ENCODE measurements around the gene GJC3. TPM values are rescaled to one million over a fixed set of nuclear protein-coding genes. Genes with fewer than 3 reads are reported as not detected.

The GJC3 gene
- total and polyA plus RNA-seq, 2 of the 13 experiments (the other 11 are each of a cell fraction or from before 2014, with no cell fraction given): 0.75 to 1.4 TPM

DNA sequence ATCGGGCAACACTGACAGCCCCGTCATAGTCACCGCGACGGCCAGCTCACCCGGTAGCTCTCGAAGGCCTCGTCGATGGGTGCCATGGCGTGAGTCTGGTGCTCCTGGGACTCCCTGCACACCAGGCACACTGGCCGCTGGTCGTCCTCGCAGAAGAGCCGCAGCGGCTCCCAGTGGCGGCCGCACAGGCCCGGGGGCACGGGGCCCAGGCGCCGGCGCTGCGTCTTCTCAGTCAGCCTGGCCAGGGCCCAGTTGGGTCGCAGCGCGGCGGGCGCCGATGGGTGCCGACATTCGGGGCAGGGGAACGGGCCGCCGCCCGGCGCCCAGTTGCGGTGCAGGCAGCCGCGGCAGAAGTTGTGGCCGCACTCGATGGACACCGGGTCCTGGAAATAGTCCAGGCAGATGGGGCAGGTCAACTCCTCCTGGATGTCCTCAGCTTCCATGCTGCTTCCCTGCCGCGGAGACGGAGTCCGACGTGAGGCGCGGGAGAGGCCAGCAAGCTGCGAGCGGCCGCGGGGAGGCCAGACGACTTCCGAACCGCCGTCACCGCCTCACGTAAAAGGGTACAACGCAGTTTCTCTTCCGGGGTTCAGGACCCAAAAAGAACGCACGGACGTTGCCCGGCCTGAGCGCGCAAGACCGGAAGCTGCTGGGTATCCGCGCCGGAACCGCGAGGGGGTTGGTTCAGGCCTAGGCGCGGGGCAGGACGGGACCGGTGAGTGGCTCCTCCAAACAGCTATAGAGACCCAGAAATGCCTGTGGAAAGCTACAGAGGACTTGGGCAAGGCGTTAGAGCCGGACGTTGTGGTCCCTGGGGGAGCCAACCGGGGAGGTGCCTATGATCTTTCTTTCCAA lies 10.2 kb downstream of the GJC3 start, which contains the start of gene TRIM4 (continued):
- TF ChIP-seq, protein P1, sequence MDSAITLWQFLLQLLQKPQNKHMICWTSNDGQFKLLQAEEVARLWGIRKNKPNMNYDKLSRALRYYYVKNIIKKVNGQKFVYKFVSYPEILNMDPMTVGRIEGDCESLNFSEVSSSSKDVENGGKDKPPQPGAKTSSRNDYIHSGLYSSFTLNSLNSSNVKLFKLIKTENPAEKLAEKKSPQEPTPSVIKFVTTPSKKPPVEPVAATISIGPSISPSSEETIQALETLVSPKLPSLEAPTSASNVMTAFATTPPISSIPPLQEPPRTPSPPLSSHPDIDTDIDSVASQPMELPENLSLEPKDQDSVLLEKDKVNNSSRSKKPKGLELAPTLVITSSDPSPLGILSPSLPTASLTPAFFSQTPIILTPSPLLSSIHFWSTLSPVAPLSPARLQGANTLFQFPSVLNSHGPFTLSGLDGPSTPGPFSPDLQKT (CRISPR knock-in tag; IDR thresholded peaks at IDR 0.05; ENCODE audit: borderline replicate concordance): no peak
- TF ChIP-seq ZNF766 (CRISPR knock-in tag; IDR thresholded peaks at IDR 0.05; ENCODE audit: borderline replicate concordance) (peak; percentile 54; the same call in 1 of the 2 replicates), ZNF747 (CRISPR knock-in tag; IDR thresholded peaks at IDR 0.05; ENCODE audit: borderline replicate concordance) (peak; percentile 95), GLI4 (CRISPR knock-in tag; IDR thresholded peaks at IDR 0.05; ENCODE audit: borderline replicate concordance) (peak; percentile 33; the same call in 1 of the 2 replicates), NFKB2 (CRISPR knock-in tag; IDR thresholded peaks at IDR 0.05; ENCODE audit: borderline replicate concordance) (no peak; the same call in 1 of the 2 replicates), POLR2G (IDR thresholded peaks at IDR 0.05; ENCODE audit: low read depth, low read length) (peak; percentile 91), MATR3 (CRISPR knock-in tag; IDR thresholded peaks at IDR 0.05) (no peak), ZNF567 (CRISPR knock-in tag; IDR thresholded peaks at IDR 0.05; ENCODE audit: borderline replicate concordance) (no peak), ZNF251 (CRISPR knock-in tag; IDR thresholded peaks at IDR 0.05) (no peak), GTF2F1 (IDR thresholded peaks at IDR 0.05; ENCODE audit: low read length) (no peak), KLF13 (CRISPR knock-in tag; IDR thresholded peaks at IDR 0.05) (no peak), NCOR1 (IDR thresholded peaks at IDR 0.05; ENCODE audit: borderline replicate concordance, low read length) (no peak), NBN (conservative IDR thresholded peaks at IDR 0.05) (no peak), ZNF563 (CRISPR knock-in tag; IDR thresholded peaks at IDR 0.05) (peak; percentile 47), PITX1 (CRISPR knock-in tag; IDR thresholded peaks at IDR 0.05) (peak; percentile 46), TCF7L2 (IDR thresholded peaks at IDR 0.05; ENCODE audit: low read depth, low read length) (no peak), ZNF749 (CRISPR knock-in tag; IDR thresholded peaks at IDR 0.05; ENCODE audit: borderline replicate concordance) (no peak), ZNF550 (CRISPR knock-in tag; IDR thresholded peaks at IDR 0.05; ENCODE audit: borderline replicate concordance) (no peak)
- TF ChIP-seq, protein P2, sequence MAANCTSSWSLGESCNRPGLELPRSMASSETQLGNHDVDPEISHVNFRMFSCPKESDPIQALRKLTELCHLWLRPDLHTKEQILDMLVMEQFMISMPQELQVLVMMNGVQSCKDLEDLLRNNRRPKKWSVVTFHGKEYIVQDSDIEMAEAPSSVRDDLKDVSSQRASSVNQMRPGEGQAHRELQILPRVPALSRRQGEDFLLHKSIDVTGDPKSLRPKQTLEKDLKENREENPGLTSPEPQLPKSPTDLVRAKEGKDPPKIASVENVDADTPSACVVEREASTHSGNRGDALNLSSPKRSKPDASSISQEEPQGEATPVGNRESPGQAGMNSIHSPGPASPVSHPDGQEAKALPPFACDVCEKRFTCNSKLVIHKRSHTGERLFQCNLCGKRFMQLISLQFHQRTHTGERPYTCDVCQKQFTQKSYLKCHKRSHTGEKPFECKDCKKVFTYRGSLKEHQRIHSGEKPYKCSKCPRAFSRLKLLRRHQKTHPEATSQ (CRISPR knock-in tag; IDR thresholded peaks at IDR 0.05; ENCODE audit: borderline replicate concordance): no peak
- TF ChIP-seq, protein P3, sequence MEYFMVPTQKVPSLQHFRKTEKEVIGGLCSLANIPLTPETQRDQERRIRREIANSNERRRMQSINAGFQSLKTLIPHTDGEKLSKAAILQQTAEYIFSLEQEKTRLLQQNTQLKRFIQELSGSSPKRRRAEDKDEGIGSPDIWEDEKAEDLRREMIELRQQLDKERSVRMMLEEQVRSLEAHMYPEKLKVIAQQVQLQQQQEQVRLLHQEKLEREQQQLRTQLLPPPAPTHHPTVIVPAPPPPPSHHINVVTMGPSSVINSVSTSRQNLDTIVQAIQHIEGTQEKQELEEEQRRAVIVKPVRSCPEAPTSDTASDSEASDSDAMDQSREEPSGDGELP (IDR thresholded peaks at IDR 0.05; ENCODE audit: borderline replicate concordance, low read depth): peak; percentile 33; the same call in 1 of the 2 replicates
- TF ChIP-seq, protein P4, sequence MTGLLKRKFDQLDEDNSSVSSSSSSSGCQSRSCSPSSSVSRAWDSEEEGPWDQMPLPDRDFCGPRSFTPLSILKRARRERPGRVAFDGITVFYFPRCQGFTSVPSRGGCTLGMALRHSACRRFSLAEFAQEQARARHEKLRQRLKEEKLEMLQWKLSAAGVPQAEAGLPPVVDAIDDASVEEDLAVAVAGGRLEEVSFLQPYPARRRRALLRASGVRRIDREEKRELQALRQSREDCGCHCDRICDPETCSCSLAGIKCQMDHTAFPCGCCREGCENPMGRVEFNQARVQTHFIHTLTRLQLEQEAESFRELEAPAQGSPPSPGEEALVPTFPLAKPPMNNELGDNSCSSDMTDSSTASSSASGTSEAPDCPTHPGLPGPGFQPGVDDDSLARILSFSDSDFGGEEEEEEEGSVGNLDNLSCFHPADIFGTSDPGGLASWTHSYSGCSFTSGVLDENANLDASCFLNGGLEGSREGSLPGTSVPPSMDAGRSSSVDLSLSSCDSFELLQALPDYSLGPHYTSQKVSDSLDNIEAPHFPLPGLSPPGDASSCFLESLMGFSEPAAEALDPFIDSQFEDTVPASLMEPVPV (CRISPR knock-in tag; IDR thresholded peaks at IDR 0.05): 0 out of 2 replicates have a peak, but pooled peaks have one; percentile 42
- TF ChIP-seq, protein P5, sequence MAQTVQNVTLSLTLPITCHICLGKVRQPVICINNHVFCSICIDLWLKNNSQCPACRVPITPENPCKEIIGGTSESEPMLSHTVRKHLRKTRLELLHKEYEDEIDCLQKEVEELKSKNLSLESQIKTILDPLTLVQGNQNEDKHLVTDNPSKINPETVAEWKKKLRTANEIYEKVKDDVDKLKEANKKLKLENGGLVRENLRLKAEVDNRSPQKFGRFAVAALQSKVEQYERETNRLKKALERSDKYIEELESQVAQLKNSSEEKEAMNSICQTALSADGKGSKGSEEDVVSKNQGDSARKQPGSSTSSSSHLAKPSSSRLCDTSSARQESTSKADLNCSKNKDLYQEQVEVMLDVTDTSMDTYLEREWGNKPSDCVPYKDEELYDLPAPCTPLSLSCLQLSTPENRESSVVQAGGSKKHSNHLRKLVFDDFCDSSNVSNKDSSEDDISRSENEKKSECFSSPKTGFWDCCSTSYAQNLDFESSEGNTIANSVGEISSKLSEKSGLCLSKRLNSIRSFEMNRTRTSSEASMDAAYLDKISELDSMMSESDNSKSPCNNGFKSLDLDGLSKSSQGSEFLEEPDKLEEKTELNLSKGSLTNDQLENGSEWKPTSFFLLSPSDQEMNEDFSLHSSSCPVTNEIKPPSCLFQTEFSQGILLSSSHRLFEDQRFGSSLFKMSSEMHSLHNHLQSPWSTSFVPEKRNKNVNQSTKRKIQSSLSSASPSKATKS (CRISPR knock-in tag; IDR thresholded peaks at IDR 0.05): no peak

Data from HepG2 (cell line).